NCI-H524 treated with DMSO at 0.1 percent for 48 hours (cell line): ENCODE measurements around the gene ADAT3.
"Not testable (repeated sequence)": the region's sequence is repeated elsewhere in the genome, so short reads cannot be mapped to it uniquely, and the experiment has no call there.

ENCODE experiments used
- DNase-seq: peaks from one replicate; lab custom pipeline; 2025; lab: John Stamatoyannopoulos, UW

ADAT3 gene

DNA sequence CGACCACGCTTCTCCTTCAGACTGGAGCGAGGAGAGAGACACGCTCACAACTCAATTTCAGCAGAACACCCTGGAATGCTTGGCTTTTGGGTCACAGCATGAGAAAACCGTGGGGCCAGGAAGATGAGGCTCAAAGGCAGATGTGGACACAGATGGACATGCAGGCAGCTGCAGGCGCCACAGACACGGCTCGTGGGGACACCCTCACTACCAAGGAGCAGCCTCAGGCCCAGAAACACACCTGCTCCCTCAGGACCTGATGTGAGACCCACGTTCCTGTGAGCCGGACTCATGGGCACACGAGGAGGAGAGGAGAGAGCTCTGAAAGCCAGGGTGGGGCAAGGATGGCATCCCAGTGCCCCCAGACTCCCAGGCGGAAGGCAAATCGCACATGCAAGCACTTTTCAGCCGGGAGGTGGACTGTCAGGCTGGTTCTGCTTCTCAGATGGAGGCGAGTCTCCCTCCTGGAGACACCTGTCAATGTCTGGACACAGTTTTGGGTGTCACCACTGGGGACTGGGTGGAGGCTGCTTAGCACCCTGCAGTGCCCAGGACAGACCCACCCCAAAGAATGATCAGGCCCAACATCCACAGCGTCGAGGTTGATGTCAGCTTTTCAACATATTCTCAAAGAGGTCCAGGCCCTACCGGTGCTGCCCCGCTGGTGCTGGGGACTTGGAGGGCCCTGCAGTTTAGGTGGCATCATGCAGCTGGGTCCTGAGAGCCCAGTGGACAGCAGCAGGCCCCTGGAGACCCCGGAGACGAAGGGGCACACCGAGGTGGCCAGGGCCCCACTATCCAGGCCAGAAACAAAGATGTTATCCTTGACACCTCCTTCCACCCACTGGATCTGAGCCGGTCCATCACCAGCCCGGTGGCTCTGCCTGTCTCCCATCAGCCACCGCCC is 22.2 kb upstream of the ADAT3 start:
- no peak for DNase-seq

DNA sequence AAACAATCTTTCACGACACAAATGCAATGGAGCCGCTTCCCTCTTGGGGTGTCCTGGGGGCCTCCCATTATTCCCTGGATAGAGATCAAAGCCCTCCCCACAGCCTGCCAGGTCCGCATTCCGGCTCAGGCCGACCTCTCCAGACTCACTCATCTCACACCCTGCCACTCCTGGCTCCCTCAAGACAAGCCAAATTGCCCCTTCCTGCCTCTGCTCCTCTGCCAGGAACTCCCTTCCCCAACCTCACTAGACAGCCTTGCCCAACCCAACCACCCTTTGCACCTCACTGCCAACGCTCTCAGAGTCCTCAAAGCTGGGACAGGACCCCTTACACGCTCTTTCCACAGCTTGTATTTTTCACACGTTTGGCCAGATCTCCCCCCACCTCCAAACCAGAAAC is 21.4 kb upstream of the ADAT3 start:
- DNase-seq: no peak

DNA sequence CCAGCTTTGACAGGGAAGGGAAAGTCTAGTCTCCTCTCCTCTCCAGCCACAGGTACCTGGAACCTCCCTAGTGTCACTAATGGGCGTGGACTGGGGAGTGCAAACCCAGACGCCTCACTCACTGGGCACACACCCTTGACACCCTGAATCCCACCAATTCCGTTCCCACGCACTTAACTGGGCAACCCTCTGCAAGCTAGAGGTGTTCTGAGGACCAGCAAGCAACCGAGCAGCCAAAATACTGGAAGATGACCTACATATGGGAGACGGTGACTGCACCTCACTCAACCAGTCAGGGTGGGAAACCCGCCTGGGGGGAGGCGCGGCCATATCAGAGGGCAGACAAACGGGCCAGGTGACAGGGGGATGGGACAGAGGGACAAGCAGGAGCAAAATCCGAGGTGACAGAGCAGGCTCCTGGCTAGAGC is 20.9 kb upstream of the ADAT3 start:
- no peak for DNase-seq

DNA sequence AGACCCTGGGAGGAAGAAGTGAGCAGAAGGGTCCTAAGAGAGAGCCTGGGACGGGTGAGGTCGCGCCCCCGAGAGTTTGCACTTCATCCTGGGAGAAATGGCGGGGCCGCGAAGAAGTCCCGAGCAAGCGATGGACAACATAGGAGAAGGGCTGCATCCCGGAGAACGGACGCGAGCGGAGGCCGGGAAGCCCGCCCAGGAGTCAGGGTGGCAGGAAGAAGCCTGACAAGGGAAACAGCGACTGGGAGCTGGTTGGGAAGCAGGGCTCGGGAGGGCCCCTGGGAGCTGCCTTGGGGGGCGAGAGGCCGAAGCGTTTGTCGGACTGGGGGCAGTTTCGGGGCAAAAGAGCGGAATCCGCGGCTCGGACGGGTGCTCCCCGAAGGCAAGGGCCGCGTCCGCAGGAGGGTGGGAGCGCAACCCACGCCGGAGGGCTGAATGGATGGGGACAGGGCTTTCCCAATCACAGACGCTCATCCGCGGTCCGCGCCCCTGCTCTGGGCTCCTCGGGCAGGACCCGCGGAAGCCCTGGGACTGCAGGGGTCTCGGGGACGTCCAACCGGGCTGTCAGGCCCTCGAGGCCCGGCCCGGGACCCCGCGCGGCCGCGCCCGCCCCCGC is 20.4 kb upstream of the ADAT3 start:
- no peak for DNase-seq

DNA sequence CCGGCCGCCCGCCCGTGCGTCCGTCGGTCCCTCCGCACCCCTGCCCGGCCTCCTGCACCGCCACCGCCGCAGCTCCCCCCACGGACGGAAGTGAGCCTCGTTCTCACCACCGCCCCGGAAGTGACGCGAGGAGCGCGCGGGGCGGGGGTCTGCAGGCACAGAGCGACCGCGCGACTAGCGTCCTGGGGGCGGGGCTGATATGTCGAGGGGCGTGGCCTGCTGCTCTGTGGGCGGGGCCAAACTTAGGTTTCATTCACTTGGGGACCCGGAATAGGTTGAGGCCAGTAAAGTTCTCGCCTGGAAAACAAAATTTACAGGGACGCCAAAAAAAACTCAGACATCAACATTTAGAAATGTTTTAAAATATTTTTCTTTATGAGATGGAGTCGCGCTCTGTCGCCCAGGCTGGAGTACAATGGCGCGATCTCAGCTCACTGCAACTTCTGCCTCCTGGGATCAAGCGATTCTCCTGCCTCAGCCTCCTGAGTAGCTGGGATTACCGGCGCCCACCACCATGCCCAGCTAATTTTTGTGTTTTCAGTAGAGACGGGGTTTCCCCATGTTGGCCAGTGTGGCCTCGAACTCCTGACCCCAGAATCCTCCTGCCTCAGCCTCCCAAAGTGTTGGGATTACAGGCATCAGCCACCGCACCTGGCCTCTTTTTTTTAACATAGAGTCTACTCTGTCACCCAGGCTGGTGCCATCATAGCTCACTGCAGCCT is 19.6 kb upstream of the ADAT3 start, which contains the start of gene ABHD17A:
ABHD17A (minus strand) TSS at position 99 of the 722 bp plus-strand sequence. CDS start 3,930 bp downstream, outside the sequence.
- peak; percentile 64 for DNase-seq

DNA sequence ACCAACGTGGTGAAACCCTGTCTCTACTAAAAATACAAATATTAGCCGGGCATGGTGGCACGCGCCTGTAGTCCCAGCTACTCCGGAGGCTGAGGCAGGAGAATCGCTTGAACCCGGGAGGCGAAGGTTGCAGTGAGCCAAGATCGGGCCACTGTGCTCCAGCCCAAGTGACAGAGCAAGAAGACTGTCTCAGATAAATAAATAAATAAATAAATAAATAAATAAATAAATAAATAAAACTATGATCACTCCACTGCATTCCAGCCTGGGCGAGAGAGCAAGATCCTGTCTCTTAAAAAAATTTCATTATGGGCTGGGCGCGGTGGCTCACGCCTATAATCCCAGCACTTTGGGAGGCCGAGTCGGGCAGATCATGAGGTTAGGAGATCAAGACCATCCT is 18.8 kb upstream of the ADAT3 start:
- not testable (repeated sequence) for DNase-seq

DNA sequence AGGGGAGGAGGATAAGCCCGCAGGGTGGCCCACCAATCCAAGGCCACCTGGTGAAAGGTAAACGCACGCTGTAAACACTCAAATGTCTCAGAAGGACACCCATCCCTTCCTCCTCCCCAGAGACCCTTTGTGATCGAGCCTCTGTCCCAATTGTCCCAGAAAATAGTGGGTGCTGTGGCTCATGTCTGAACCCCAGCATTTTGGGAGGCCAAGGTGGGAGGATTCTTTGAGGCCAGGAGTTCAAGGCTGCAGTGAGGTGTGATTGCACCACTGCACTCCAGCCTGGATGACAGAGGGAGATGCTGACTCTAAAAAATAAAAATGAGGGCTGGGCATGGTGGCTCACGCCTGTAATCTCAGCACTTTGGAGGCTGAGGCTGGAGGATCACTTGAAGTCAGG is 16.8 kb upstream of the ADAT3 start:
- no peak for DNase-seq

DNA sequence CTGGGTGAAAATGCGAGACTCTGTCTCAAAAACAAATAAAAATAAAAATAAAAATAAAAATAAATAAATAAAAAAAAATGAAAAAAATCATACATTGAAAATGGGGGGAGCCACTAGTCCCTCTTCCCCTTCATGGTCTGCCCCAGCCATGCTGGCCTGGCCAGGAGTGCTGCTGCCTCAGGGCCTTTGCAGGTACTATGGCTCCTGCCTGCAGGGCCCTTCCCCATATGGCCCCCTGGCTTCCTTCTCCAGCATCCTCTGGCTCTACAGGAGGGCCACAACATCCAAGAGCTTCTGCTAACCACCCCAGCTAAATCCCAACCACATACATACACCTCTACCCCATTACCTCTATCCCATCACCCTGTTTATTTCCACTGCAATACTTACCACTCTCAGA is 15.3 kb upstream of the ADAT3 start:
- DNase-seq: no peak

DNA sequence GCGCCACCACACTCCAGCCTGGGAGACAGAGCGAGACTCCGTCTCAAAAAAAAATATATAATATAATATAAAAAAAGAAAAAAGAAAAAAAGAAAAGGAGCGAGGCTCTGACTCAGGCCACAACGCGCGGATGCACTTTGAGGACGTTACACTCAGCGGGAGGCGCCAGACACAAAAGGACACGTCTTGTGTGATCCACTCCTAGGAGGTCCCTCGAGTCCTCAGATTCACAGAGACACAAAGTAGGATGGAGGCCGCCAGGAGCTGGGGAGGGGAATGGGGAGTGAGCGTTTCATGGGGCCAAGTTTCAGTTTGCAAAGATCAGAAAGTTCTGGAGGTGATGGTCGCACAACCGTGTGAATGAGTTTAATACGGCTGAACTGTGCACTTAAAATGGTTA is 11.4 kb upstream of the ADAT3 start:
- DNase-seq: no peak

DNA sequence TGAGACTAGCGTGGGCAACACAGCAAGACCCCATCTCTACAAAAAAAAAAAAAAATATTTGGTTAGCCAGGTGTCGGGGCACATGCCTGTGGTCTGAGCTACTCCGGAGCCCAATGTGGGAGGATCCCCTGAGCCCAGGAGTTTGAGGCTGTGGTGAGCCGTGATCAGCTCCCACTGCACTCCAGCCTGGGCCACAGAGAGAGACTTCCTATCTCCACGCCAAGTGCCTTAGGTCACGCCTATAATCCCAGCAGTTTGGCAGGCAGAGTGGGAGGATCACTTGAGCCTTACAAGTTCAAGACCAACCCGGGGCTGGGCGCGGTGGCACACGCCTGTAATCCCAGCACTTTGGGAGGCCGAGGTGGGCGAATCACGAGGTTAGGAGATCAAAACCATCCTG is 8.7 kb upstream of the ADAT3 start:
- no peak for DNase-seq

DNA sequence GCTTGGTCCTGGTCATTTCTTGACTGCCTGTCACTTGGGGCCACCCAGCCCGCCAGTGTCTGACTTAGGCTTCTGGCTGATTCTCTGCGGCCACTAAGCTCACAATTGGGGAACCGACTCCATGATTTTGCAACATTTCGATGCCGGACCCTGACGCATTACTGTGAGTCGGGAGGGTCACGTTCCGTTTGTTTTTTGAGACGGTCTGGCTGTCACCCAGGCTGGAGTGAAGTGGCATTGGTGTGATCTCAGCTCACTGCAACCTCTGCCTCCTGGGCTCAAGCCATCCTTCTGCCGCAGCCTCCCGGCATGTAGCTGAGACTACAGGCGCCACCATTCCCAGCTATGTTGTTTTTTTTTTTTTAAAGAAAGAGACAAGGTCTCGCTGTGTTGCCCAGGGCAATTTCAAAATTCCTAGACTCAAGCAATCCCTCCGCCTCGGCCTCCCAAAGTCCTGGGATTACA is 3.2 kb upstream of the ADAT3 start:
- DNase-seq: no peak

DNA sequence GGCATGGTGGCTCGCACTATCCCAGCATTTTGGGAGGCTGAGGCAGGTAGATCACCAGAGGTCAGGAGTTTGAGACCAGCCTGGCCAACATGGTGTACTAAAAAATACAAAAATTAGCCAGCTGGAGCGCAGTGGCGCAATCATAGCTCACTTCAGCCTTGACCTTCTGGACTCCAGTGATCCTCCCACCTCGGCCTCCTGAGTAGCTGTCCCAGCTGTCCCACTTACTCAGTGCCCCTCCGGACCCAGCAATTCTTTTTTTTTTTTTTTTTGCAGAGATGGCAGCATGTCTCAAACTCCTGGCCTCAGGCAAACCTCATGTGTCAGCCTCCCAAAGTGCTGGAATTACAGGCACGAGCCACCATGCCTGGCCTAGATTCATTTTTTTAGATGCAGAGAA is 2.3 kb upstream of the ADAT3 start:
- no peak for DNase-seq

DNA sequence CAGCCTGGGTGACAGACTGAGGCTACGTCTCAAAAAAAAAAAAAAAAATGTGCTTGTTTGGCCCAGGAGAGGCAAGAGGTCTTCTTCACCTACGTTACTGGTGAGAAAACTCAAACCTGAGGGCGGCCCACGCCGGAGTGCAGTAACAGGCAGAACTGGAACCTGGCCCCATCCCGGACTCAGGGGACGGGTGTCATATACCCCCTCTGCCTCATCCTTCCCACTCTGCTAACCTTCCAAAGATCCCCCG is 414 bp upstream of the ADAT3 start:
- DNase-seq: no peak

DNA sequence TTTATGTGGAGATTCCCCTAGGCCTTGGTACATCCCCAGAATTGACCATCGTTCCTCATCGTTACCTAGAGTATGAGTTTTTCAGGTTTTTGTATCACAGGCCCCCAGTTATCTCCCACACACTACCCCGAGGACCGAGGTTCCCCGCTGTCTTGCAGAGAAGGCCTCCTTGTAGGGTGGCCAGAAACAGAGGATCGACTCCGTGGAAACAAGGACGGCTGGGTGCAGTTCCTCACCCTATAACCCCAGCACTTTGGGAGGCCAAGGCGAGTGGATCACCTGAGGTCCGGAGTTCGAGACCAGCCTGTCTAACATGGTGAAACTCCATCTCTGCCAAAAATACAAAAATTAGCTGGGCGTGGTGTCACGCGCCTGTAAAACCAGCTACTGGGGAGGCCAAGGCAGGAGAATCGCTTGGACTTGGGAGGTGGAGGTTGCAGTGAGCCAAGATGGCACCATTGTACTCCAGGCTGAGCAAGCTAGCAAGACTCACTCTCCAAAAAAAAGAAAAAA is 720 bp downstream of the ADAT3 start:
- no peak for DNase-seq

DNA sequence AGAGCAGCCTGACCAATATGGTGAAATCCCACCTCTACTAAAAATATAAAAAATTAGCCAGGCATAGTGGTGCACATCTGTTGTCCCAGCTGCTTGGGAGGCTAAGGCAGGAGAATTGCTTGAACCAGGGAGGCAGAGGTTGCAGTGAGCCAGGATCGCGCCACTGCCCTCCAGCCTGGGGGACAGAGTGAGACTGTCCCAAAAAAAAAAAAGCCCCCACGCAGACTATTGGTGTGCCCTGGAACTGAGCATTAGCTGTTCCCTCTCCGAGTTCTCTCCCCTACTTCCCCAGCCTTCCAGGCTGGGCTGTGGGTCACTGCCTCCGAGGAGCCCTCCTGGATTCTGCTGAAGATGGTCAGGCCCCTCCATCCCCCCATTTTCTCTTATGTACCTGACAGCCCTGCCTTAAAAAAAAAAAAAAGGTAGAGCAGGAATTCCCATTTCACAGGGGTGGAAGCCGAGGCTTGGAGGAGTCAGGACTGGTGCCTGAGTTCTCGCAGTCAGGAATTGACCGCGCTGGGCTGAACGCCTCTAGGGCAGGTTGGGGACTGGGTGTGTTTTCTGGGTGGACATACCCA is 1.9 kb downstream of the ADAT3 start:
- DNase-seq: no peak

DNA sequence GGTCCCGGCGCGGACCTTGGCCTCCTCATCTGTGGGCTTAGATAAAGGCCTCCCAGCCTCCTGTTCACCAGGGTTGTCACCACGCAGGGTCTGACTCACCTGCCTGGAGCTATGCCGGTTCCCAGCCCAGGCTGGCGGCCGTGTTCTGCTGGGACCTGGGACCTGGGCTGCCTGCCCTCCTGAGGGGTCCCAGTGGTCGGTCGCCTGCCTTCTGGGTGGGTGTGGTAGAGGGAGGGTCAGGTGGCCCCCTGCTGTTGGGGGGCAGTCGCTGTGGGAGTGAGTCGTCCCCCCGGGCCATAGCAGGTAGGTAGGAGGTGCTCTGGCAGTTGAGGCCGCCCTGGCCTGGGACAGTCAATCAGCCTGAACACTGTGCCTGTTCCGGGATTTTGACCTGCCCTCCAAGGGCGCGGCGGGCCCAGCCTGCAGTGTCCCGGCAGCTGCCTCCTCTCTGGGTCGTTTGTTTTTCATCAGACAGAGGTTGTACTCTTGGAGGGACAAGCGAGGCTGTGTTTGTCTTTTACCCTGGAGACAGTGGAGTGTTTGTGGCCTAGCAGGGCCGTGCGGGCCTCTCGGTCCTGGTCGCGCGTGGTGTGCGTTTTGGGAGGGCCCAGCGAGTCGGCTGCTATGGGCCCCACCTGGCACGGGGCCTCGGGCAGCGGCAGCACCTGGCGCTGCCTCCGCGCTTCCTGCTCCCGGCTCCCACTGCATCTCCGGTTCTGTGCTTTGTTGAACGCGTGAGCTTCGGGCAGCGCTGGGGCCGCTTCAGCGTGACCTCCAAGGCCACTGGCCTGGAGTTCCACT is 2.6 kb downstream of the ADAT3 start:
- DNase-seq: no peak

DNA sequence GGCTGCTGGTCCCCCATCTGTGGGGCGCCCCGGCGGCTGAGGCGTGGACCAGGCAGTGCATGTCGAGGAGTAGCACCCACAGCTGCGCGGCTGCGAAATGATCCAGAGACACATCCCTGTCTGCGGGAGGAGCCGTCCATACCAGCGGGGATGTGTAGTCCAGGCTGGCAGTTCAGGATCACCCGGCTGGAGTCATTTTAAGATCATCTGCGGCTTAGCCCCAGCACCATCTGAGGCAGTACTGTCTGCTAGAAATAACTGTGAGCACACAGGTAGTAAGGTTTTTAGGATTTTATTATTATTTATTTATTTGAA is 3.1 kb downstream of the ADAT3 start:
- no peak for DNase-seq

DNA sequence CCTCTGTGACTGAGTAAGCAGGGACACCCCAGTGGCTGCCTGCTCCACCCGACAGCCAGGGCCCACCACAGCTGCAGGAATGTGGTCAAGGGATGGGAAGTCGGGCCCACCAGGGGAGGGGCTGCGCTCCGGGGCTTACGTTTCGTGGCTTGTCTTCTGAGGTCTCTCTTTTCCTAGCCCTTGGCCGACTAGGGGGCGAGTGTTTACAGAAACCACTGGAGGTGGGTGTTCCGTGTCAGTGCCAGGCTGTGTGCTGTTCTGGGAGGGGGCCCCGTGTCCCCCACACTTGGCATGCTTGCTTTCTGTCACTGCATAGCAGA is 4.5 kb downstream of the ADAT3 start:
- DNase-seq: no peak

DNA sequence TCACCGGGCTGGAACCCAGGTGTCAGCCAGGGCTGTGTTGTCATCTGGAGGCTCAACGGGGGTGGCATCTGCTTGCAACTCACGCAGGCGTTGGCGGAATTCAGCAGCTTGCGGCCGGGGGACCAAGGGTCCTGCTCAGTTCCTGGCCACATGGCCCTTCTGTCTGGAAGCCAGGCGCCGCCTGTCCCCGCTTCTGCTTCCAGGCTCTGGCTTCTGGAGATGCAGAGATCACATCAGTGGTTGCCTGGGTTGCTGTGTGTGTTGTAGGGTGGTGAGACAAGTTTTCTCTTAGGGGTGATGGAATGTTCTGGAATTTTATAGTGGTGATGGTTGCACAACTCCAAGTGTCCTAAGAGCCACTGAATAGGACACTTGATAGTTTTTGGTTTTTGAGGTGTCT is 5.0 kb downstream of the ADAT3 start:
- DNase-seq: no peak

DNA sequence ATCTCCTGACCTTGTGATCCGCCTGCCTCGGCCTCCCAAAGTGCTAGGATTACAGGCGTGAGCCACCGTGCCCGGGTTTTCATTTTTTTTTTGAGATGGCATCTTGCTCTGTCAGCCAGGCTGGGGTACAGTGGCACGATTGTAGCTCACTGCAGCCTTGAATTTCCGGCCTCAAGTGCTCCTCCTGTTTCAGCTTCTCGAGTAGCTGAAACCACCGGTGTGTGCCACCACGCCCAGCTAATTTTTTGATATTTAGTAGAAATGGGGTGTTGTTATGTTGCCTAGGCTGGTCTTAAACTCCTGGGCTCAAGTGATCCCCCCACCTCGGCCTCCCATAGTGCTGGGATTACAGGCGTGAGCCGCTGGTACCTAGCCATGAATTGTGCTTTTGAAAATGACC is 5.9 kb downstream of the ADAT3 start:
- DNase-seq: no peak

DNA sequence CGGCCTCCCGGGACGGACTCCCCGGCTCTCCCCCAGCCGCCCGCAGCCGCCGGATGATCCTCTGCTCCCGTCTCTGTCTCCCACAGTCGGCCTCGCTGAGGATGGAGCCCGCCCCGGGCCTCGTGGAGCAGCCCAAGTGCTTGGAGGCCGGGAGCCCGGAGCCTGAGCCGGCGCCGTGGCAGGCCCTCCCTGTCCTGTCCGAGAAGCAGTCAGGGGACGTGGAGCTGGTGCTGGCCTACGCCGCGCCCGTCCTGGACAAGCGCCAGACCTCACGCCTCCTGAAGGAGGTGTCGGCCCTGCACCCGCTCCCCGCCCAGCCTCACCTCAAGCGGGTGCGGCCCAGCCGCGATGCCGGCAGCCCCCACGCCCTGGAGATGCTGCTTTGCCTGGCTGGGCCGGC is 6.8 kb downstream of the ADAT3 start:
- DNase-seq: no peak
